Measurements from ENCODE around the gene PHF2. TPM values are rescaled to one million over a fixed set of nuclear protein-coding genes. Genes with fewer than 3 reads are reported as not detected.

PHF2 gene
- total RNA-seq, 2 donors from 2014 or later, result 24.7 to 29.3 TPM

GRCh38 chr9:93592008-93592642 lies 15.7 kb downstream of the PHF2 start:
- no peaks in the 10 kb centered on the region for H3K9me3 ChIP-seq
- H3K4me3 ChIP-seq, result no peak overlapping the region
- TF ChIP-seq, protein P1, sequence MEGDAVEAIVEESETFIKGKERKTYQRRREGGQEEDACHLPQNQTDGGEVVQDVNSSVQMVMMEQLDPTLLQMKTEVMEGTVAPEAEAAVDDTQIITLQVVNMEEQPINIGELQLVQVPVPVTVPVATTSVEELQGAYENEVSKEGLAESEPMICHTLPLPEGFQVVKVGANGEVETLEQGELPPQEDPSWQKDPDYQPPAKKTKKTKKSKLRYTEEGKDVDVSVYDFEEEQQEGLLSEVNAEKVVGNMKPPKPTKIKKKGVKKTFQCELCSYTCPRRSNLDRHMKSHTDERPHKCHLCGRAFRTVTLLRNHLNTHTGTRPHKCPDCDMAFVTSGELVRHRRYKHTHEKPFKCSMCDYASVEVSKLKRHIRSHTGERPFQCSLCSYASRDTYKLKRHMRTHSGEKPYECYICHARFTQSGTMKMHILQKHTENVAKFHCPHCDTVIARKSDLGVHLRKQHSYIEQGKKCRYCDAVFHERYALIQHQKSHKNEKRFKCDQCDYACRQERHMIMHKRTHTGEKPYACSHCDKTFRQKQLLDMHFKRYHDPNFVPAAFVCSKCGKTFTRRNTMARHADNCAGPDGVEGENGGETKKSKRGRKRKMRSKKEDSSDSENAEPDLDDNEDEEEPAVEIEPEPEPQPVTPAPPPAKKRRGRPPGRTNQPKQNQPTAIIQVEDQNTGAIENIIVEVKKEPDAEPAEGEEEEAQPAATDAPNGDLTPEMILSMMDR (IDR thresholded peaks at IDR 0.05), result no peak
- no peaks in the 10 kb centered on the region for H3K36me3 ChIP-seq
- H3K27ac ChIP-seq, result no peak overlapping the region
- no peaks in the 10 kb centered on the region for H3K27me3 ChIP-seq
- DNase-seq (ENCODE audit: low spot score), result no peak
- peaks cover 0 to 73% of the 10 kb centered on the region in 2 donors for H3K4me1 ChIP-seq

GRCh38 chr9:93592643-93593021 lies 16.2 kb downstream of the PHF2 start:
- DNase-seq (ENCODE audit: low spot score), result no peak
- no peak overlapping the region for H3K27ac ChIP-seq
- H3K27me3 ChIP-seq, result no peaks in the 10 kb centered on the region
- H3K36me3 ChIP-seq, result no peaks in the 10 kb centered on the region
- no peaks in the 10 kb centered on the region for H3K9me3 ChIP-seq
- H3K4me3 ChIP-seq, result no peak overlapping the region
- H3K4me1 ChIP-seq, result peaks cover 0 to 71% of the 10 kb centered on the region in 2 donors
- TF ChIP-seq, protein P1 (IDR thresholded peaks at IDR 0.05), result peak in 1 of 2 donors; percentile 19

DNA sequence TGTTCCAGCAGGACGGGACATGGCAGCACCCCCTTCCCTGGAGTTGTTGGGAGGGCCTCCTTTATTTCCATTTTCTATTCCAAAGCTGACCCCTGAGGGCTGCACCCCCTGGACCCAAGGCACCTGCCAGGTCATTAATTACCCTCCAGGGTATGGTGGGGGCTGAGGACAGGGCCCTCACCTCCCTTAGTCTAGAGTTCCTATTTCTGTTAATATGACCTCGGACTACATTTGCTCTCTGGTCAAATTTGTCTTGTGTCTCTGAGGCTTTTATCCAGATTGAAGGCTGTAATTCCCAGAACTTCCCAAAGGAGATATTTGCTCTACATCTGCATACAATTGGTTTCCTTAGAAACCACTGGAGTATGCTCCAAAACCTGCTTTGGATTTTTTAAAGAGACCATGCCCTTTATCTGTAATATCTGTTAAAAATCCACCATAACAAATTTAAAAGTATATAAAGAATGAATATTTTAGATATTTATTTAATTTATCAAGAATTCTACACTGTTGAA lies 16.8 kb downstream of the PHF2 start:
- H3K9me3 ChIP-seq, result no peaks in the 10 kb centered on the region
- H3K4me1 ChIP-seq, result peaks cover 0 to 71% of the 10 kb centered on the region in 2 donors
- no peaks in the 10 kb centered on the region for H3K27me3 ChIP-seq
- H3K27ac ChIP-seq, result peak overlapping the region in 1 of 2 donors; percentile 6
- no peak for DNase-seq (ENCODE audit: low spot score)
- no peaks in the 10 kb centered on the region for H3K36me3 ChIP-seq
- H3K4me3 ChIP-seq, result no peak overlapping the region
- TF ChIP-seq, protein P1 (IDR thresholded peaks at IDR 0.05), result no peak

DNA sequence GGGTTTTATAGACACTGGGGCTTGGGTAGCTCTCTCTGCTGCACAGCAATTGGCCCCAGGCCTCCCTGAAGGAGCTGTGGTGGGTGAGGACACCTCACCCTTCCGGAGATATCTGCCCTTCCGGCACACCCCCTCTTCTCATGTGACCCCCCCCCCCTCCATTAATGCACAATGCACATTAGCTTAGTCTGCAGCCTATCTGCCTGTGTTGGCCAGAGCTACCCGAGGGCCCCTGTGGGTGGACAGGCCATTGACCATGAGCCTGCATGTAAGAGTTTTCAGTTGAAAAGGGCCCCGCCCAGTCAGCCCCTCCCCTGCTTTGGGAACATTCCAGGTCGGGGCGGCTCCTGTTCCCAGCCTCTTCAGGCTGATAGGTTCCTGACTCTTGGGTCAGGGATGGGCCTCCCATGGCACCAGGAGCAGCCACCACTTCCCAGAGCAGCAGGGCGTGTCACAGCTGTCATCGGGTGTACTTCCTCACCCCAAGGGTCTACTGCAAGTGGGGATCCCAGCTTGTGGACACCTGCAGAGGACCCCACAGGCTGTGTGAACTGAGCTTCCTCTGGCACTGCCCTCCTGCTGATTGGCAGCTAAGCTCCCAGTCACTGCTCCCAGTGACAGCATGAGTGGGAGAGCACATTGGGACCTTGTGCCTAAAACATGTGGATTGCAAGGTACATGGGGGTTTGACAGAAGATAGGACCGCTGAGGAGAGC lies 17.8 kb downstream of the PHF2 start:
- Histone ChIP-seq H3K36me3 (no peaks in the 10 kb centered on the region), H3K4me1 (peaks cover 0 to 71% of the 10 kb centered on the region in 2 donors), H3K9me3 (no peaks in the 10 kb centered on the region), H3K27me3 (no peaks in the 10 kb centered on the region), H3K4me3 (no peak overlapping the region), H3K27ac (peak overlapping the region in 1 of 2 donors; percentile 6)
- TF ChIP-seq, protein P1 (IDR thresholded peaks at IDR 0.05), result no peak
- DNase-seq (ENCODE audit: low spot score), result peak; percentile 60

DNA sequence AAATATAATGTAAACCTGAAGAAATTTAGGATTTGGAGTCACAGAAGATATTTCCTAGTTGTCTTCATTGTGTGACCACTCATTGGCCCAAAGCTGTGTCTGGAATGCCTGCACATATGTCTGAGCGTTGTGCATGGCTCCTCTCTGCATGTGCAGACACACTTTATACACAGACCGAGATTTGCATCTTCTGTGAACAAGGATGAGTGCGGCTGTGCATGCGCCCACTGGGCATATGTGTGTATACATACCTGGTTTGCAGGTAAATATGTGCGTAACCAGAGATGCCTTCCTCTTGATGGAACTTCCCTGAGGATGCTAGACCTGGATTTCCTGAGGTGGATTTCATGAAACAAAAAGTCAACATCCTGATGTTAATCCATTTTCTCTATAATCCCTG lies 19.1 kb downstream of the PHF2 start:
- Histone ChIP-seq H3K36me3 (no peaks in the 10 kb centered on the region), H3K27me3 (no peaks in the 10 kb centered on the region), H3K4me3 (no peak overlapping the region), H3K4me1 (peaks cover 0 to 70% of the 10 kb centered on the region in 2 donors), H3K9me3 (no peaks in the 10 kb centered on the region), H3K27ac (no peak overlapping the region)
- TF ChIP-seq, protein P1 (IDR thresholded peaks at IDR 0.05), result no peak
- DNase-seq (ENCODE audit: low spot score), result peak; percentile 51
